ENCODE measurements around the gene RHBDD1. TPM values are rescaled to one million over a fixed set of nuclear protein-coding genes. Genes with fewer than 3 reads are reported as not detected.

RHBDD1 gene
- total and polyA plus RNA-seq, 2 donors from 2014 or later: 8.3 to 49.9 TPM

DNA sequence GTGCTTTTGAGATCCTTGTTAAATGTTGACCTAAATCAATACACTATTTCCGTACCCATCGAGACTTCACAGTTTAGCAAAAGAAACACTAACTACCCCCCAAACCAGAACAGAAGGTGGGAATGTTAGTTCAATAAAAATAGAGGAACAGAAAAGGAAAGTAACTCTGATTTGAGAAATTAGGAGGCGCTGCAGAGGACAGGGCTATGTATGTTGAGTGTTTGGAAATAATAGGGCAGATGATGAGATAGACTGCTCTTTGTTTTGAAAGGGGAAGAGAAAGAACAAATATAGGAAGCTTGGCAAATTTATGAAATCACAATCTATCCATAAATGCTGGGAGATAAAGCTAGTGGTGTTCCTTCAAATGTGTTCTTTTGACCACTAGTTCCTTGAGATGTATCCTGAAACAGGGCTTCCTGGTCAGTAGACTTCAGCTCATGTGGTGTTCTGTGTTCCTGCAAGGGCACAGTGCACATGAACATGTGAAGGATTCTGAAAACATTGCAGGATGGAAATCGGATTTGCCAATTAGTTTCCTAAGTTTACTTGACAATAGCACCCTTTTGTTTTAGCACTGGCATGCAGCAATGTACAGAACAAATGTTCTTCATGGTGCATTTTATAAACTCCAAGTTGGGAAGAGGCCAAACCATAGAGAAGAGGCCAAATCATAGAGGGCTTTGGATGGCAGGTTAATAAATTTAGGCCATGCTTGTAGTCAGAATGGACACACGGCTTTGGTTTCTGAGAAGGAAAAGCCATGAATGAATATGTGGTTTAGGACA, 39.8 kb downstream of the RHBDD1 start:
- no peak overlapping the region for H3K9ac ChIP-seq (ENCODE audit: low read length in 3 of 3)
- FAIRE-seq (no peak), DNase-seq (no peak)
- H3K27me3 ChIP-seq (ENCODE audit: control insufficient read depth, insufficient read depth, low read length): no peaks in the 10 kb centered on the region
- no peaks in the 10 kb centered on the region for H3K4me1 ChIP-seq (ENCODE audit: control insufficient read depth in 2 of 3, insufficient read depth in 2 of 3, low read depth in 1 of 3, low read length in 3 of 3)
- peaks cover 0 to 8% (median 0%) of the 10 kb centered on the region in 3 donors for H3K36me3 ChIP-seq (ENCODE audit: control insufficient read depth in 2 of 3, insufficient read depth in 3 of 3, low read length in 3 of 3)
- H3K9me3 ChIP-seq (ENCODE audit: control insufficient read depth in 2 of 3, insufficient read depth in 1 of 3, low read length in 3 of 3): no peaks in the 10 kb centered on the region
- TF ChIP-seq, protein P1, sequence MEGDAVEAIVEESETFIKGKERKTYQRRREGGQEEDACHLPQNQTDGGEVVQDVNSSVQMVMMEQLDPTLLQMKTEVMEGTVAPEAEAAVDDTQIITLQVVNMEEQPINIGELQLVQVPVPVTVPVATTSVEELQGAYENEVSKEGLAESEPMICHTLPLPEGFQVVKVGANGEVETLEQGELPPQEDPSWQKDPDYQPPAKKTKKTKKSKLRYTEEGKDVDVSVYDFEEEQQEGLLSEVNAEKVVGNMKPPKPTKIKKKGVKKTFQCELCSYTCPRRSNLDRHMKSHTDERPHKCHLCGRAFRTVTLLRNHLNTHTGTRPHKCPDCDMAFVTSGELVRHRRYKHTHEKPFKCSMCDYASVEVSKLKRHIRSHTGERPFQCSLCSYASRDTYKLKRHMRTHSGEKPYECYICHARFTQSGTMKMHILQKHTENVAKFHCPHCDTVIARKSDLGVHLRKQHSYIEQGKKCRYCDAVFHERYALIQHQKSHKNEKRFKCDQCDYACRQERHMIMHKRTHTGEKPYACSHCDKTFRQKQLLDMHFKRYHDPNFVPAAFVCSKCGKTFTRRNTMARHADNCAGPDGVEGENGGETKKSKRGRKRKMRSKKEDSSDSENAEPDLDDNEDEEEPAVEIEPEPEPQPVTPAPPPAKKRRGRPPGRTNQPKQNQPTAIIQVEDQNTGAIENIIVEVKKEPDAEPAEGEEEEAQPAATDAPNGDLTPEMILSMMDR (IDR thresholded peaks at IDR 0.05; ENCODE audit: borderline replicate concordance, extremely low read depth, insufficient read depth): no peak
- H3K4me3 ChIP-seq (ENCODE audit: low read length in 3 of 3): no peak overlapping the region
- intact Hi-C loops (cut with DNase I): no loop called here
- no peak overlapping the region for H3K27ac ChIP-seq (ENCODE audit: low read depth in 2 of 2, low read length in 2 of 2)

DNA sequence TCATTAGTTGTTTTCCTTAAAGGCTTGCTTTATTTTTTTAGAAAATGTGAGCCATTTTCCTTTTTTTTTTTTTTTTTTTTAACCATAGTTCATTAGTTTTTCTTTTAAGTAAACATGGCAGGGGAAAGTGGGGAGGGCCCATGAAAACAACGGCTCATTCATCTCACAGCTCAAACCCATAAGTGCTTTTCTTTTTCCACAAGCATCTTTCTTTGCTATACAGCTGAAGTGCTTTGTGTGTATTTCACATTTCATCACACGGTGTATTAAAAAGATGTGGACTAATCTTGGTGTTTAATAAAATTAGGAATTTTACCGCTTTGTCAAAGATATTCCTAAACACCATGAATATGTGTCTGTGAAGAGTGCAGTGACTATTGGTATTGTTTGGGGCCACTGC, 41.6 kb downstream of the RHBDD1 start:
- TF ChIP-seq, protein P1 (IDR thresholded peaks at IDR 0.05; ENCODE audit: borderline replicate concordance, extremely low read depth, insufficient read depth): no peak
- H3K9me3 ChIP-seq (ENCODE audit: control insufficient read depth in 2 of 3, insufficient read depth in 1 of 3, low read length in 3 of 3): no peaks in the 10 kb centered on the region
- H3K4me1 ChIP-seq (ENCODE audit: control insufficient read depth in 2 of 3, insufficient read depth in 2 of 3, low read depth in 1 of 3, low read length in 3 of 3): no peaks in the 10 kb centered on the region
- H3K27ac ChIP-seq (ENCODE audit: low read depth in 2 of 2, low read length in 2 of 2): no peak overlapping the region
- H3K9ac ChIP-seq (ENCODE audit: low read length in 3 of 3): no peak overlapping the region
- no peaks in the 10 kb centered on the region for H3K27me3 ChIP-seq (ENCODE audit: control insufficient read depth, insufficient read depth, low read length)
- peaks cover 0 to 8% (median 0%) of the 10 kb centered on the region in 3 donors for H3K36me3 ChIP-seq (ENCODE audit: control insufficient read depth in 2 of 3, insufficient read depth in 3 of 3, low read length in 3 of 3)
- no peak overlapping the region for H3K4me3 ChIP-seq (ENCODE audit: low read length in 3 of 3)
- DNase-seq (no peak), FAIRE-seq (no peak)
- intact Hi-C loops (cut with DNase I): no loop called here

DNA sequence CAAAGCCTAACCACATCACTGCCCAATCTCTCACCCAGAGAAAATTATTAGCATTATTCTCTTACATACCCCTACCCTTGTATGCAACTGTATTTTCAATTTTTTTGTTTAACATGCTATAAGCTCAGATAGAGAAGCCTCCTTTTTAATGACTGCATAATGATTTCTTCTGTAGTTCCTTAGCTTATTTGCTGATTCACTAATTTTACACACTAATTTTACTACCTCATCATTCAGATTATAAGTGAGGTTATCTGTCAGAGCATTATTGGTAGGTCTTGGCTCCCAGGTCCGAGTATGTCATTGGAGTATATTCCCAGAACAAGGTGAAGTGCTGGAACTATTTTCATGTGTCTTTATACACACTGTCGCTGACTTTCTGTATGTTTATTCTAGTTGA, 45.4 kb downstream of the RHBDD1 start:
- no peak for FAIRE-seq
- Histone ChIP-seq H3K27me3 (ENCODE audit: control insufficient read depth, insufficient read depth, low read length) (no peaks in the 10 kb centered on the region), H3K9me3 (ENCODE audit: control insufficient read depth in 2 of 3, insufficient read depth in 1 of 3, low read length in 3 of 3) (peaks cover 0 to 3% (median 0%) of the 10 kb centered on the region in 3 donors), H3K36me3 (ENCODE audit: control insufficient read depth in 2 of 3, insufficient read depth in 3 of 3, low read length in 3 of 3) (no peaks in the 10 kb centered on the region), H3K4me1 (ENCODE audit: control insufficient read depth in 2 of 3, insufficient read depth in 2 of 3, low read depth in 1 of 3, low read length in 3 of 3) (no peaks in the 10 kb centered on the region), H3K9ac (ENCODE audit: low read length in 3 of 3) (no peak overlapping the region), H3K4me3 (ENCODE audit: low read length in 3 of 3) (no peak overlapping the region), H3K27ac (ENCODE audit: low read depth in 2 of 2, low read length in 2 of 2) (no peak overlapping the region)
- TF ChIP-seq, protein P1 (IDR thresholded peaks at IDR 0.05; ENCODE audit: borderline replicate concordance, extremely low read depth, insufficient read depth): no peak
- DNase-seq: no peak
- intact Hi-C loops (cut with DNase I): no loop called here

Measured in kidney (tissue), 14 donors.